Osteoblast (primary cell): ENCODE results near the gene GSAP. TPM values are rescaled to one million over a fixed set of nuclear protein-coding genes. Genes with fewer than 3 reads are reported as not detected.

Experiments
- DNase-seq: peaks from one replicate; pipeline ENCODE4 v3.0.0; 2011; ENCODE audit warnings: low spot score, mixed read lengths; ENCODE audit not compliant: insufficient read length; ENCODE audit errors: missing footprints
- H2AFZ ChIP-seq: 2 replicates; pipeline ENCODE4 v1.6.0; 2011; ENCODE audit warnings: mild to moderate bottlenecking, low read length
- H3K27ac ChIP-seq: 2 replicates; pipeline ENCODE4 v1.5.1; 2011; ENCODE audit warnings: mild to moderate bottlenecking, low read depth, low read length, moderate library complexity
- H3K27me3 ChIP-seq: 2 replicates; pipeline ENCODE4 v1.6.0; 2012; ENCODE audit warnings: mild to moderate bottlenecking, control low read depth, inconsistent platforms, low read length, moderate library complexity; ENCODE audit not compliant: insufficient read depth
- H3K36me3 ChIP-seq: 2 replicates; pipeline ENCODE4 v1.5.1; 2011; ENCODE audit warnings: mild to moderate bottlenecking, low read length, control low read depth, moderate library complexity; ENCODE audit not compliant: insufficient read depth
- H3K4me1 ChIP-seq: 2 replicates; pipeline ENCODE4 v1.5.1; 2011; ENCODE audit warnings: mild to moderate bottlenecking, low read length, control low read depth, moderate library complexity; ENCODE audit not compliant: insufficient read depth
- H3K4me2 ChIP-seq: 2 replicates; pipeline ENCODE4 v1.6.0; 2011; ENCODE audit warnings: mild to moderate bottlenecking, low read length; ENCODE audit not compliant: insufficient read depth
- H3K4me3 ChIP-seq: fragments of 200-600 bp; sonication (generic); 3 replicates; pipeline ENCODE4 v1.5.1; 2012; ENCODE audit warnings: mild to moderate bottlenecking, low read length, inconsistent platforms; ENCODE audit not compliant: insufficient read depth
- H3K79me2 ChIP-seq: 2 replicates; pipeline ENCODE4 v1.6.0; 2012; ENCODE audit warnings: mild to moderate bottlenecking, low read length, control low read depth, inconsistent platforms; ENCODE audit not compliant: insufficient read depth
- H3K9me3 ChIP-seq: 2 replicates; pipeline ENCODE4 v1.5.1; 2011; ENCODE audit warnings: low read depth, low read length, control low read depth
- H4K20me1 ChIP-seq: 2 replicates; pipeline ENCODE4 v1.6.0; 2012; ENCODE audit warnings: mild to moderate bottlenecking, low read length, control low read depth; ENCODE audit not compliant: insufficient read depth
- total RNA-seq: library from RNA; depleted of rRNA; stranded (reverse); fragments of >200 nt; gene quantifications from 2 replicates; pipeline ENCODE4 v1.2.3, GENCODE V29; 2012
- TF ChIP-seq, protein P1 (sequence below): IDR thresholded peaks from 2 replicates; pipeline ENCODE4 v1.5.1; 2011; ENCODE audit warnings: mild to moderate bottlenecking, low read depth, low read length, moderate library complexity; ENCODE audit errors: extremely low read depth

Gene GSAP
- total RNA-seq, 1 donor, result 13.0 TPM

DNA sequence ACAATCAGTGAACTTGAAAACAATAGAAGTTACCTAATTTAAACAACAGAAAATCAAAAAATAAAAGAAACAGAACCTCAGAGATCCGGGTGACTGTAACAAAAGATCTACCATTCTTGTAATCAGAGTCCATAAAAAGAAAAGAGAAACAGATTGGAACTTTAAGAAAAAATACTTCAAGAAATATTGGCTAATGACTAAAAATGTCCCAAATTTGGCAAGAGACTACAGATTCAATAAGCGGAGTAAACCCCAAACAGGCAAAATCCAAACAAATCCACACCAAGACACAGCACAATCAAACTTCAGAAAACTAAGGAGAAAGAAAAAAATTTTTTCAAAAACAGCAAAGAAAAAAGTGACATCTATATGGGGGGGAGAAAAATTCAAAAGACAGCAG lies 15.1 kb downstream of the GSAP start:
- H3K9me3 ChIP-seq, result no peaks in the 10 kb centered on the region
- H3K27ac ChIP-seq, result no peak overlapping the region
- H3K27me3 ChIP-seq, result no peaks in the 10 kb centered on the region
- DNase-seq, result no peak
- no peaks in the 10 kb centered on the region for H3K79me2 ChIP-seq
- H3K4me2 ChIP-seq, result no peak overlapping the region
- H3K36me3 ChIP-seq, result no peaks in the 10 kb centered on the region
- H4K20me1 ChIP-seq, result no peaks in the 10 kb centered on the region
- no peak overlapping the region for H2AFZ ChIP-seq
- H3K4me1 ChIP-seq, result peaks cover 8% of the 10 kb centered on the region
- no peak overlapping the region for H3K4me3 ChIP-seq
- TF ChIP-seq, protein P1, sequence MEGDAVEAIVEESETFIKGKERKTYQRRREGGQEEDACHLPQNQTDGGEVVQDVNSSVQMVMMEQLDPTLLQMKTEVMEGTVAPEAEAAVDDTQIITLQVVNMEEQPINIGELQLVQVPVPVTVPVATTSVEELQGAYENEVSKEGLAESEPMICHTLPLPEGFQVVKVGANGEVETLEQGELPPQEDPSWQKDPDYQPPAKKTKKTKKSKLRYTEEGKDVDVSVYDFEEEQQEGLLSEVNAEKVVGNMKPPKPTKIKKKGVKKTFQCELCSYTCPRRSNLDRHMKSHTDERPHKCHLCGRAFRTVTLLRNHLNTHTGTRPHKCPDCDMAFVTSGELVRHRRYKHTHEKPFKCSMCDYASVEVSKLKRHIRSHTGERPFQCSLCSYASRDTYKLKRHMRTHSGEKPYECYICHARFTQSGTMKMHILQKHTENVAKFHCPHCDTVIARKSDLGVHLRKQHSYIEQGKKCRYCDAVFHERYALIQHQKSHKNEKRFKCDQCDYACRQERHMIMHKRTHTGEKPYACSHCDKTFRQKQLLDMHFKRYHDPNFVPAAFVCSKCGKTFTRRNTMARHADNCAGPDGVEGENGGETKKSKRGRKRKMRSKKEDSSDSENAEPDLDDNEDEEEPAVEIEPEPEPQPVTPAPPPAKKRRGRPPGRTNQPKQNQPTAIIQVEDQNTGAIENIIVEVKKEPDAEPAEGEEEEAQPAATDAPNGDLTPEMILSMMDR, result no peak

GRCh38 chr7:77399816-77400215 lies 16.3 kb downstream of the GSAP start:
- H3K9me3 ChIP-seq, result no peaks in the 10 kb centered on the region
- H3K79me2 ChIP-seq, result no peaks in the 10 kb centered on the region
- DNase-seq, result no peak
- H3K4me3 ChIP-seq, result no peak overlapping the region
- H3K27ac ChIP-seq, result no peak overlapping the region
- no peak overlapping the region for H3K4me2 ChIP-seq
- peaks cover 8% of the 10 kb centered on the region for H3K4me1 ChIP-seq
- H3K36me3 ChIP-seq, result no peaks in the 10 kb centered on the region
- TF ChIP-seq, protein P1, result no peak
- H3K27me3 ChIP-seq, result no peaks in the 10 kb centered on the region
- no peak overlapping the region for H2AFZ ChIP-seq
- H4K20me1 ChIP-seq, result no peaks in the 10 kb centered on the region

DNA sequence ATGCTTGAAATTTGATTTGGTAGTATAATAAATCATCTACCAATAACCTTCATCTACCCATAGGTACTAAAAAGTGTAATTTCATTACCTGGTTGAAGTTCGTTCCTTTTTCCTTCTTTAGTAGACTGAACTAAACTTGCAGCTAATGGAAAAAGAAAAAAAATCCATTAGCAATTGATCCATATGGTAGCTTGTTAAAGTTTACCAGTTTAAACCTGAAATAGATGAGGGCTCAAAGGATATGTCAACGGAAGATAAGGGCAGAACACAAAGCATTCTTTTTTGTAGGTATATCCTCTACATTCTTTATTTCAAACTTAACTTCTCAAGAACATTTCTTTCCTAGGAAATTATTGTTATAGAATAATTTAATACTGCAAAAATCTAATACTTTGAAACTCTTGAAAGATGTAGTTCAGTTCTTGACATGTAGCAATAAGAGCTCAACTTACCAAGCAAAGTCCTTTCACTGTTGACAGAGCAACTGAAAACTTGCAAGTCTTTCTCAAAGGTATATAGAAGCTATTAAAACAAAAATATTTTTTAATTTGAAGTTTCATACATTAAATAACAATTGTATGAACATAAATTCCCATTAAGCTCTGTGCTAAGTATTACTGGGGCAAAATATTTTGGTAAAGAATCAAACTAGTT lies 19.1 kb downstream of the GSAP start:
- no peak overlapping the region for H2AFZ ChIP-seq
- no peak for DNase-seq
- H3K36me3 ChIP-seq, result no peaks in the 10 kb centered on the region
- H3K4me2 ChIP-seq, result no peak overlapping the region
- TF ChIP-seq, protein P1, result no peak
- H4K20me1 ChIP-seq, result no peaks in the 10 kb centered on the region
- H3K9me3 ChIP-seq, result no peaks in the 10 kb centered on the region
- H3K27me3 ChIP-seq, result no peaks in the 10 kb centered on the region
- no peaks in the 10 kb centered on the region for H3K79me2 ChIP-seq
- no peak overlapping the region for H3K27ac ChIP-seq
- no peak overlapping the region for H3K4me3 ChIP-seq
- H3K4me1 ChIP-seq, result no peaks in the 10 kb centered on the region

DNA sequence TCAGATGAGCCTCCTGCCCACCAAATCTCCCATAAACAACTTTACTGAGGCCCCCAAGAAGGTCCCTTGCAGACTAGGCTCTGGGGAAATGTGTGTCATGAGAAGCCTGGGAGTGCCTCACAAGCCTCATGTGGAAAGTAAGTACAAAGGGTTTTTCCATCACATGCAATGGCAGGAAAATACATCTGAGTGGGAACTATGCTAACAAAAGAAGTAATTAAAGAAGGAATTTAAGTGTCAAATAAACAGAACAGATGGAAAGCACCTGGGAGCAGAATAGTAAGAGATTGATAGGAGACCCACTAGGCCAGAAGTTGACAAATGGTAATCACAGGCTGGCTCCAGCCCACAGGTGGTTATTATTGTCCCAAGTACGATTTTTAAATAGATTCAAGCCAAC lies 20.5 kb downstream of the GSAP start:
- no peak for DNase-seq

More for the DNA sequence above, 20.5 kb downstream of the GSAP start:
- no peak overlapping the region for H3K4me3 ChIP-seq
- H3K4me2 ChIP-seq, result no peak overlapping the region
- H4K20me1 ChIP-seq, result no peaks in the 10 kb centered on the region
- H3K27ac ChIP-seq, result no peak overlapping the region
- no peaks in the 10 kb centered on the region for H3K79me2 ChIP-seq
- H3K36me3 ChIP-seq, result no peaks in the 10 kb centered on the region
- no peaks in the 10 kb centered on the region for H3K27me3 ChIP-seq
- TF ChIP-seq, protein P1, result no peak
- H3K4me1 ChIP-seq, result no peaks in the 10 kb centered on the region
- no peaks in the 10 kb centered on the region for H3K9me3 ChIP-seq
- no peak overlapping the region for H2AFZ ChIP-seq
